GM21526 (cell line): ENCODE results near the gene RPRD1B.
"Not testable (repeated sequence)": the region's sequence is repeated elsewhere in the genome, so short reads cannot be mapped to it uniquely, and the experiment has no call there.

ENCODE experiments used
- ATAC-seq: cut with Tn5 transposase; IDR thresholded peaks from one replicate; pipeline ENCODE4 v1.9.1; 2021; ENCODE audit warnings: moderate library complexity; ENCODE audit not compliant: unreplicated experiment, low FRiP score

RPRD1B gene

DNA sequence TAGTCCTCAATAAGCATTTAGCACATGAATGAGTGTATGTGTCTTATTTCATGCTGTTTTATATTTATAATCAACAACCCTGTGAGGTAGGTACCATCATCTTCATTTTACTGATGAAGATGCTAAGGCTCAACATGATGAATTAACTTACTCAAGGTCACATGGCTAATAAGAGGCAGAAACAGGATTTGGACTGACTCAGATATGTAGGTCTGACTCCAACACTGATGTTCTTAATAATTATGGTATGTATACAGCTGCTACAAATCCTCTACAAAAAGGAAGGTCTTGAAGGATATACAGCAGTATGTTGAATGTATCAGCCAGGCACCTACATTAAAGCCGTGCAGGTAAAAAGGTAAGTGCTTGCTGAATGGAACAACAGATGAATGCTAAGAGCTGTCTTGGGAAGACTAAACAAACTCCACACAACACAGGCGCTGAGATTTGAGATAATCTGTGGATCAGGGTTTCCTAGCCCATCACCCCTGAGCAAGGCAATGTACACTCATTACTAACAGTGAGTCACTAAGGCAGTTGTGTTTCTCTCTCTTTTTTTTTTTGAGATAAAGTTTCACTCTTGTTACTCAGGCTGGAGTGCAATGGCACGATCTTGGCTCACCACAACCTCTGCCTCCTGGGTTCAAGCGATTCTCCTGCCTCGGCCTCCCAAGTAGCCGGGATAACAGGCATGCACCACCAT lies 32.2 kb upstream of the RPRD1B start:
- no peak for ATAC-seq

DNA sequence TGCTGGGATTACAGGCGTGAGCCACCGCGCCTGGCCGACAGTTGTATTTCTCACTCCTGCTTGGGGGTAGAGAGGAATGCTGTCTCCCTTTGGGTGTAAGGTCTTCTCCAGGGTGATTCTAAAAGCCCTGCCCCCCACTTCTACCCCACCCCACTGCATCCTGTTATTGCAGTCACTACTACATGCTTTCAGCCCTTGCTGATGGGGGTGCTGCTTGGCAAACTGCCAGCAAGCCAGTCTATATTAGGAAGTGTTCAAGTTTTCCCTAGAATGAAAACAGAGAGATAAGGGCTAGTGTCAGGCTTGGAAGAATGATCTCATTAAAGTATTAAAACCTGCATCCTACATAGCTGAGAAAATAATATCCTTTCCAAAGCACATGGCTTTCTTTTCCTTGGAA lies 31.6 kb upstream of the RPRD1B start:
- ATAC-seq: no peak

DNA sequence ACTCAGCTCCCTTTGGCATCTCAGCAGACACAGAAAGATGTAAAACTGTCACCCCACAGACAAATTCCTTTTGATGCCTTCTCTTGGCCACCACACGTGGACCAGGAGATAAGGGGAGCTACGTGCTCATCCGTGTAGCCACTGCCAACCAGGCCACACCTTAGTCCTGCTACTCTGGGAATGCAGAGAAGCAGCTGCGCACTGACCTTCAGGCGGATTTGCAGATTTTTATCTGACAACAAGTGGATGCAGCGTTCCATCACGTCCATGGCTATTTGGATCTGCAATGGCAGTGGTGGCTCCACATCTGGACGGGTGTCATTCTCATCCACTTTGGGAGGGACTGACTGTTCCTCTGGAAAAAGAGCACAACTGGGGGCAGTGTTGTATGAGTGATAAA lies 31.1 kb upstream of the RPRD1B start:
- ATAC-seq: no peak

- no peak for ATAC-seq
Measured at GRCh38 chr20:38004416-38004815, 29.1 kb upstream of the RPRD1B start.

GRCh38 chr20:38005903-38006302 lies 27.6 kb upstream of the RPRD1B start:
- ATAC-seq: no peak

GRCh38 chr20:38007526-38007925 lies 26.0 kb upstream of the RPRD1B start:
- ATAC-seq: no peak

- no peak for ATAC-seq
Measured at GRCh38 chr20:38008233-38008944, 25.2 kb upstream of the RPRD1B start.

DNA sequence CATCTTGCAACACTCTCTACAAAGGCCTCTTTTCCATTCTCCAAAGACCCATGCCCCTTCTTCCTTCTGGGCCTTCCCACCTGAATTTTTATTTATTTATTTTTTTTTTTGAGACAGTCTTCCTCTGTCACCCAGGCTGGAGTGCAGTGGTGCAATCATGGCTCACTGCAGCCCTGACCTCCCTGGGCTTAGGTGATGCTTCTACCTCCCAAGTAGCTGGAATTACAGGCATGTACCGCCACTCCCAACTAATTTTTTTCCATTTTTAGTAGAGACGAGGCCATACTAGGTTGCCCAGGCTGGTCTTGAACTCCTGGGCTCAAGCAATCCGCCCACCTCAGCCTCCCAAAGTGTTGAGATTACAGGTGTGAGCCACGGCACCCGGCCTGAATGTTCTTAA lies 24.1 kb upstream of the RPRD1B start:
- ATAC-seq: not testable (repeated sequence)

GRCh38 chr20:38011696-38012095 lies 21.9 kb upstream of the RPRD1B start:
- ATAC-seq: no peak

DNA sequence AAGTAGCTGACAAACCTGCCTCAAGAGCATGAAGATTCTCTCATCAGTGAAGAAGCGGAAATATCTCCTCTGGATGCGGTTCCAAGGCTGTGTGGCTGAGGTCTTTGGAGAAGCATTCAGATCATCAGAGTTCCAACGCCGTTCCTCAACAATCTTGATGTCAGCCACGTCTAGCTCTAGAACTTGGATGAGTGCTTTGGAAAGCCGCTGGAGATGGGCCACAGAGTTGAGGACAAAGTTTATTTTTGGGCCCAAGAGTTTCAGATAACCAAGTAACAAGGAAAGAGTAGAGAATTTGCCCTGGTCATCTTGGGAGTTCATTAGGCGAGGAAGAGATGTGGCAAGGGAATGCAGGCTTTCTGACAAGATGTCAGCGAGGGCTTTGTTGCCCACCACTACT lies 21.2 kb upstream of the RPRD1B start:
- ATAC-seq: no peak

GRCh38 chr20:38013887-38014286 lies 19.7 kb upstream of the RPRD1B start:
- no peak for ATAC-seq

DNA sequence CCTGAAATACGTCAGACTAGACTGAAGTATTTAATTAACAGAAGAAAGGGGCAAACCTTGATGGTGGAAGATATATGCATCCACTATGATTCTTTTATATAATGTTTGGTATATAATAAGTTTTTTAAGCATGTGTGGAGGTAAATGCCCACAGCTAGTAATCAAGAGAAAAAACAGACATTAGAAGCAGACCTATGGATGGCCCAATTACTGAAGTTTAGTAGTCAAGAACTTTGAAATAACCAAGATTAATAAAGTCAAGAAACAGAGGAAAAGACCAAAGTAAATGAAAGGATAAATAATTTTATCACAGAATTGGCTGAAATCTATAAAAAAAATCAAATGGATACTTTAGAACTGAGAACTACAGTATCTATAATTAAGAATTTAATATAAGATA lies 15.6 kb upstream of the RPRD1B start:
- no peak for ATAC-seq

- ATAC-seq: no peak
Measured at GRCh38 chr20:38018385-38018784, 15.2 kb upstream of the RPRD1B start.

- no peak for ATAC-seq
Measured at GRCh38 chr20:38021087-38021772, 12.3 kb upstream of the RPRD1B start.

GRCh38 chr20:38023181-38024001 lies 10.2 kb upstream of the RPRD1B start:
- ATAC-seq: no peak

DNA sequence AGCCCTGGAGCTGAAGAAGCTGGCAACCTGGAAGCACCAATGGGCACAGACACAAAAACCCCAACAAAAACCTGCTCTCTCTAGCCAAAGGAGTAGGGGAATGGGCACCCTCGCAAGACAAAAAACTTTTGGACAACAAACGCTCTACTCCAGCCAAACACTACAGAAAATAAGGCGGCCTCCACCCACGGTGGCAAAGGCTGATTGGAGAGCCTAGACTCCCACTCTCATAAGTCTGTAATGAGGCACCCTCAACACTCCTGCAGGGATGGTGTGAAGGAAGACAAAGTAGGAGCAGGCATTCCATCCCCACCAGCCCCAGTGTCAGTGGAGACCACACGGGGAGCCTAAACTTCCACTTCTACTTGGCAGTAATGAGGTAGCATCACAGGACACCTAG lies 9.1 kb upstream of the RPRD1B start:
- no peak for ATAC-seq

DNA sequence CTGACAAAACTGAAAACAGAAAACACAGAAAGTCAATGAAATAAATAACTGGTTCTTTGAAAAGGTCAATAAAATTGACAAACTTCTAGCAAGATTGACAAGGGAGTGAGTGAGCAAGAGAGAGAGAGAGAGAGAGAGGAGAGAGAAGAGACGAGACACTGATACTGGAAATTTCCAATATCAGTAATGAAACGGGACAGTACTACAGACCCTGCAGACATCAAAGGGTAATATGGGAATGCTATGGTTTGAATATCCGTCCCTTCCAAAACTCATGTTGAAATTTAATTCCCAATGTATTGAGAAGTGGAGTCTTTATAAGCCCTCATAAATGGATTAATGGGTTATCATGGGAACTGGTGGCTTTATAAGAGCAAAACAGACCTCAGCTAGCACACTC lies 4.1 kb upstream of the RPRD1B start:
- no peak for ATAC-seq

GRCh38 chr20:38031957-38032356 lies 1.6 kb upstream of the RPRD1B start:
- ATAC-seq: no peak

- ATAC-seq: peak; percentile 49
Measured at GRCh38 chr20:38032585-38033329, 789 bp upstream of the RPRD1B start.

DNA sequence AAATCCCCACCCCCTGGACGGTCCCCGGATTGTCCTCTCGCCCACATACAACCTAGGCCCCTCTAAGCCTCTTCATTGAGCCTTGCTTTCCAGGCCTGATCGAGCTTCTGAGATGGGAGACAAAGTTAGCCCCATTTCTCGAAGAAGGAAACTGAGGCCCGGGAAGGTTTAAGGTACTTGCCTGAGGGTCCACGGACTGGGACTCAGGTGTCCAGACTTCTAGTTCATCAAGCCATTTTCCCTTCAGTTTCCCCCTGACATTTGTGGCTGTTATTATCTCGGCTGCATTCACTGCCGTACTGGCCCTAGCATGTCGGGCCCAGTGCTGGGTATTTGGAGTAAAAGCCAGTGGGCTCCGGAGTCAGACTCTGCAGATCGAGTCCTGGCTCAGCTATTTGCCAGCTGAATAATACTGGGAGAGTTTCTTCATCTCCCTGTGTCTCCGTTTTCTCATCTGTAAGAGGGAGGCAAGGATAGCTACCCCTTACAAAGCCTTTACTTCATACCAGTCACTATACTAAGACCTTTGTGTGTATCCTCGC lies 633 bp downstream of the RPRD1B start:
- no peak for ATAC-seq
